Measurements from ENCODE around the gene GRIA1.

GRIA1 gene

GRCh38 chr5:153745778-153746395 lies 255.4 kb downstream of the GRIA1 start:
- no peak for DNase-seq

GRCh38 chr5:153746440-153746839 lies 256.0 kb downstream of the GRIA1 start:
- no peak for DNase-seq

GRCh38 chr5:153748823-153749222 lies 258.4 kb downstream of the GRIA1 start:
- DNase-seq, result no peak

GRCh38 chr5:153749960-153750359 lies 259.5 kb downstream of the GRIA1 start:
- DNase-seq, result no peak

- DNase-seq, result no peak
These were observed 260.8 kb downstream of the GRIA1 start for GRCh38 chr5:153751251-153751650.

- DNase-seq, result no peak
These were observed 262.4 kb downstream of the GRIA1 start for GRCh38 chr5:153752890-153753289.

GRCh38 chr5:153753645-153754432 lies 263.4 kb downstream of the GRIA1 start:
- DNase-seq, result no peak

GRCh38 chr5:153755913-153756500 lies 265.5 kb downstream of the GRIA1 start:
- DNase-seq, result no peak

GRCh38 chr5:153756540-153756939 lies 266.1 kb downstream of the GRIA1 start:
- no peak for DNase-seq

- no peak for DNase-seq
These were observed 275.5 kb downstream of the GRIA1 start for GRCh38 chr5:153765987-153766386.

- no peak for DNase-seq
These were observed 277.0 kb downstream of the GRIA1 start for GRCh38 chr5:153767221-153768188.

GRCh38 chr5:153770066-153770465 lies 279.6 kb downstream of the GRIA1 start:
- DNase-seq, result no peak

GRCh38 chr5:153774686-153775085 lies 284.2 kb downstream of the GRIA1 start:
- no peak for DNase-seq

GRCh38 chr5:153775923-153776322 lies 285.5 kb downstream of the GRIA1 start:
- DNase-seq, result no peak

GRCh38 chr5:153777681-153778581 lies 287.5 kb downstream of the GRIA1 start:
- no peak for DNase-seq

GRCh38 chr5:153779836-153780235 lies 289.4 kb downstream of the GRIA1 start:
- DNase-seq, result no peak

GRCh38 chr5:153780876-153781705 lies 290.6 kb downstream of the GRIA1 start:
- DNase-seq, result no peak

- no peak for DNase-seq
These were observed 292.3 kb downstream of the GRIA1 start for GRCh38 chr5:153782589-153783361.

- no peak for DNase-seq
These were observed 292.8 kb downstream of the GRIA1 start for GRCh38 chr5:153783362-153783658.

- DNase-seq, result no peak
These were observed 293.8 kb downstream of the GRIA1 start for GRCh38 chr5:153784277-153784676.
